Neutrophil (primary cell): Measurements from ENCODE around the gene ZNF804A.

Experiments
- H3K27ac ChIP-seq: fragments of 200-600 bp; sonication (generic); 2 replicates; pipeline ENCODE4 v1.5.1; 2016; ENCODE audit warnings: mild to moderate bottlenecking, moderate library complexity
- H3K27me3 ChIP-seq: fragments of 200-600 bp; sonication (generic); 2 replicates; pipeline ENCODE4 v1.6.0; 2016; ENCODE audit warnings: mild to moderate bottlenecking
- H3K36me3 ChIP-seq: fragments of 200-600 bp; sonication (generic); 2 replicates; pipeline ENCODE4 v1.5.1; 2017
- H3K4me1 ChIP-seq, 2 experiments: fragments of 200-600 bp in 1 of 2; sonication (generic) in 1 of 2; 1 replicate in 1 of 2; 2 replicates in 1 of 2; pipeline versions ENCODE4 v1.5.1 to v1.6.1; 2013 to 2016; ENCODE audit warnings: low read depth in 1 of 2, low read length in 1 of 2, mild to moderate bottlenecking in 1 of 2, moderate library complexity in 1 of 2; ENCODE audit not compliant: control insufficient read depth in 1 of 2, insufficient read depth in 1 of 2
- H3K4me3 ChIP-seq, 2 experiments: fragments of 200-600 bp in 1 of 2; sonication (generic) in 1 of 2; 1 replicate in 1 of 2; 2 replicates in 1 of 2; pipeline ENCODE4 v1.5.1; 2013 to 2016; ENCODE audit warnings: low read depth in 1 of 2, low read length in 1 of 2, mild to moderate bottlenecking in 1 of 2, moderate library complexity in 1 of 2
- H3K9me3 ChIP-seq: fragments of 200-600 bp; sonication (generic); 2 replicates; pipeline ENCODE4 v1.5.1; 2016
- TF ChIP-seq, protein P1 (sequence below): fragments of 200-600 bp; sonication (generic); IDR thresholded peaks from 2 replicates; pipeline ENCODE4 v1.5.1; 2016; ENCODE audit warnings: antibody characterized with exemption

ZNF804A gene

DNA sequence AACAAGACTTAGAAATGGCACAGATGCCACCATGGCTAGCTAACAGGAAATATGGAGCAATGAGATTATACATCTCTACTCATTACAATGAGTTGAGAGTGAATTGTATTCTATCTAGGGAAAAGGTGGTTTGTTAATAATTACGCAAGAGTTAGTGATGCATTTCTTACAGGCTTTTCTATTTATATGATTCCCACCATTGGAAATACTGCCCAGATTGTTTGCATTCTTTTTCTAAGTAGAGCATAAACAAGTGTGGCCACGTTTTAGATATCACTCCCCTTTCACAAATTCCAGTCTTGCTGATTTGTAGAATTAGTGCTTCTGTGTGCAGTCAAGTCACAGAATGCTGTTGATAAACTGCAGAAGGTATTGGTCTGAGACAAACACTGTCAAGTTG is 56.6 kb downstream of the ZNF804A start:
- Histone ChIP-seq H3K36me3 (no peaks in the 10 kb centered on the region), H3K4me3 (no peak overlapping the region), H3K27me3 (no peaks in the 10 kb centered on the region), H3K4me1 (no peaks in the 10 kb centered on the region), H3K27ac (no peak overlapping the region), H3K9me3 (no peaks in the 10 kb centered on the region)
- TF ChIP-seq, protein P1, sequence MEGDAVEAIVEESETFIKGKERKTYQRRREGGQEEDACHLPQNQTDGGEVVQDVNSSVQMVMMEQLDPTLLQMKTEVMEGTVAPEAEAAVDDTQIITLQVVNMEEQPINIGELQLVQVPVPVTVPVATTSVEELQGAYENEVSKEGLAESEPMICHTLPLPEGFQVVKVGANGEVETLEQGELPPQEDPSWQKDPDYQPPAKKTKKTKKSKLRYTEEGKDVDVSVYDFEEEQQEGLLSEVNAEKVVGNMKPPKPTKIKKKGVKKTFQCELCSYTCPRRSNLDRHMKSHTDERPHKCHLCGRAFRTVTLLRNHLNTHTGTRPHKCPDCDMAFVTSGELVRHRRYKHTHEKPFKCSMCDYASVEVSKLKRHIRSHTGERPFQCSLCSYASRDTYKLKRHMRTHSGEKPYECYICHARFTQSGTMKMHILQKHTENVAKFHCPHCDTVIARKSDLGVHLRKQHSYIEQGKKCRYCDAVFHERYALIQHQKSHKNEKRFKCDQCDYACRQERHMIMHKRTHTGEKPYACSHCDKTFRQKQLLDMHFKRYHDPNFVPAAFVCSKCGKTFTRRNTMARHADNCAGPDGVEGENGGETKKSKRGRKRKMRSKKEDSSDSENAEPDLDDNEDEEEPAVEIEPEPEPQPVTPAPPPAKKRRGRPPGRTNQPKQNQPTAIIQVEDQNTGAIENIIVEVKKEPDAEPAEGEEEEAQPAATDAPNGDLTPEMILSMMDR = no peak

DNA sequence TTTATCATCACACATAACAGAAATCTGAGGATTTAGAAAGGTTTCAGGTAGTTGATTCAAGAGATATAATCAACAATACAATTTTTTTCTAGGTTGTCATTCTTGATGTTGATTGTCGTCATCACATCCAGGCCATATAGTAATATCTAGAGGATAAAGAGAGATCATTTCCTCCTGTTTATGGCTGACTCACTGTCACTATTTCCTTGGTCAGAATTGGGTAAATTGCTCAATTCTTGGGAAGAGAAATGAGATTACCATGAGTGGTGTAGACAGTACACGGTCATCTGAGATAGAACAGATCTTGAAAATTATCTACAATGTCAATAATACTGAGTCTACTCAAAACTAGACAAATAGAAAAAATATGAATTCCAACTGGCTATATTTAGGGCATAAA is 78.8 kb downstream of the ZNF804A start:
- Histone ChIP-seq H3K9me3 (no peaks in the 10 kb centered on the region), H3K36me3 (no peaks in the 10 kb centered on the region), H3K4me1 (no peaks in the 10 kb centered on the region), H3K27me3 (no peaks in the 10 kb centered on the region), H3K4me3 (no peak overlapping the region), H3K27ac (no peak overlapping the region)
- TF ChIP-seq, protein P1 = no peak

GRCh38 chr2:184679219-184680018 is 81.1 kb downstream of the ZNF804A start:
- H3K36me3 ChIP-seq = no peaks in the 10 kb centered on the region
- no peak overlapping the region for H3K4me3 ChIP-seq
- H3K9me3 ChIP-seq = no peaks in the 10 kb centered on the region
- H3K27ac ChIP-seq = no peak overlapping the region
- H3K27me3 ChIP-seq = no peaks in the 10 kb centered on the region
- no peaks in the 10 kb centered on the region for H3K4me1 ChIP-seq
- TF ChIP-seq, protein P1 = no peak

- no peaks in the 10 kb centered on the region for H3K4me1 ChIP-seq
Observed at GRCh38 chr2:184680825-184681224, 82.5 kb downstream of the ZNF804A start.

GRCh38 chr2:184681642-184682321 is 83.5 kb downstream of the ZNF804A start:
- no peaks in the 10 kb centered on the region for H3K9me3 ChIP-seq
- H3K27me3 ChIP-seq = no peaks in the 10 kb centered on the region
- no peaks in the 10 kb centered on the region for H3K4me1 ChIP-seq
- no peaks in the 10 kb centered on the region for H3K36me3 ChIP-seq
- no peak overlapping the region for H3K4me3 ChIP-seq
- TF ChIP-seq, protein P1 = no peak
- no peak overlapping the region for H3K27ac ChIP-seq

More at GRCh38 chr2:184680825-184681224, 82.5 kb downstream of the ZNF804A start:
- TF ChIP-seq, protein P1 = no peak
- Histone ChIP-seq H3K27ac (no peak overlapping the region), H3K27me3 (no peaks in the 10 kb centered on the region), H3K36me3 (no peaks in the 10 kb centered on the region), H3K9me3 (no peaks in the 10 kb centered on the region), H3K4me3 (no peak overlapping the region)
